GM15510 (cell line): ENCODE data around the gene TMEM170B.

Experiments used
- POLR2A ChIP-seq: IDR thresholded peaks from 3 replicates; pipeline ENCODE4 v1.6.1; 2011; ENCODE audit warnings: borderline replicate concordance; ENCODE audit not compliant: insufficient read length; ENCODE audit errors: extremely low read depth

TMEM170B gene

DNA sequence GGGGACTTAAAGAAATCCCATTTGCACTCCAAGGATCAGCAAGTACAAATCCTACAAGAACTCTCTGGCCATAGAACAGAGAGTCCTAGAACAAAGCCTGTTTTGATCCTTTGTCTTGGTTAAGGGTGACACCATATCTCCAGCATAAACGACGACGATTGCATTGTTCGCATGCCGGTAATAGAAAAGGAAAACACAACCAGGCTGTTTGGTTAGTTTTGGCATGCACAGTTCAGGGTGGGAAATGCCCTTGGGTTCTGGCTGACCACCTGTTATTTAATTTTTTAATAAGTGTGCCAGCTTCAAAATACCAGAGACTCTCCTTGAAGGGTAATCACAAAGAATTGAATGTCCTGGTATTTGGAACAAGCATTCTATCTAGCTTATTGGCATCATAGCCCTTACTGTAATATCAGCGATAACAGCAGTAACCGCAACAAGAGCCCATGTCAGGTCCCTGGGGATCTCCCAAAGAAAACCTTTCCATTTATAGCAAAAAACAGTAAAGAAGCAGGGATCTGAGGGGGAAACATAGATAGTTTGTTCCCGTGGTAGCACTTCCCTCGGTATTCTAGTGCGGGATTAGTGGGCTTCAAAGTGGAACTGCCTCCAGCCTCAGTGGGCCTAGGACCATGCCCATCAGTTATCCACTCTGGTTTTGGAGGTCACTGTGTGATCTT is 77.1 kb downstream of the TMEM170B start:
- TF ChIP-seq POLR2A = no peak

GRCh38 chr6:11615214-11615602 is 77.7 kb downstream of the TMEM170B start:
- no peak for TF ChIP-seq POLR2A

GRCh38 chr6:11616200-11616611 is 78.7 kb downstream of the TMEM170B start:
- no peak for TF ChIP-seq POLR2A

DNA sequence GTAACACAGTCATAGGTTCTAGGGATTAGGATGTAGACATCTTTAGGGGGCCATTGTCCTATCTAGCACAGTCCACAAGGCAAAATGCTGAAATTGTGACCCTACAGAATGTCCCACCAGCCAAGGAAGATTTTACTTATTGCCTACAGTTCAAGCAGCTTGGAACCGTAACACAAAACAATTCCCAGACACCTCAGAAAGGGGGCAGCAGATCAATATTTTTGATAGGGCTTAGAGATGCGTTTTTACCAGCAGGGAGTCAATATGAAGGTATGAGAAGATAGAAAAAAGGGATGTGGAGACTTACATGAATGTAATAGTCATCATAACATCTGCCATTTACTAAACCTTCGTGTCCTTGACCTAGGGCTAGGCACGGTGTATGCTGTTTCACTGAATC is 81.0 kb downstream of the TMEM170B start:
- TF ChIP-seq POLR2A = no peak

GRCh38 chr6:11621119-11621518 is 83.6 kb downstream of the TMEM170B start:
- TF ChIP-seq POLR2A = no peak

DNA sequence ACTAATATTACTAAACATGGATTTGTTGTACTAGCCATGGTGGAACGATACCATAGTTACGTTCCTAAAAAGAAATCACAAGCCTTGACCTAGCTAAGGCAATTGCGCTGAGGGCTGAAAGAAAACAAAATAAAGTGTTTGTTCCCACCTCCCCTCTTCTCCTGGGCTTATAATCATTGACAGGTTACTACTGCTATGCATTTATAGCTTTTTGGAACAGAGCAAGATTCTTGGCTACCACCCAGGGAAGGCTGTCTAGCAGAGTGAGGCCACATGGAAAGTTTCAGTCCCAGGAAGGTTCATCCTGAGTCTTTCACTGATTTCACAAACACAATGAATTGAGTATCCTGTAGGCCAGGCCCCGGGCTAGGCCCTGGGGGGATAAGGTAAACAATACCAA is 84.6 kb downstream of the TMEM170B start:
- TF ChIP-seq POLR2A = no peak

DNA sequence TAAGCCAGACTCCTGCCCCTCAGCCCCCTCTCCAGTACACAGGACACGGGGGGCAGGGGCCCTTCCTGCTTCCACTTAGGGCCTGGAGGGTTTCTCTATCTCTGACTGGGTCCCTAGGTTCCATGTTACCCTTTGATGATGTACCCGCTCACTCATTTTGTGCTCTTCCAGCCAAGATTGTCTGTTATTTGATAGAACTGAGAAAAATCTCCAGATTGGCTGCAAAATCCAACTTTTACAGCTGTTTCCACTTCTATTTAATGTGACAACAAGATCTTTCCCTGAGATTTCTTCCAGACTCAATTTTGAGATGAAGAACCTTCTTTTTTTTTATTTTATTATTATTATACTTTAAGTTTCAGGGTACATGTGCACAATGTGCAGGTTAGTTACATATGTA is 85.7 kb downstream of the TMEM170B start:
- TF ChIP-seq POLR2A = no peak

DNA sequence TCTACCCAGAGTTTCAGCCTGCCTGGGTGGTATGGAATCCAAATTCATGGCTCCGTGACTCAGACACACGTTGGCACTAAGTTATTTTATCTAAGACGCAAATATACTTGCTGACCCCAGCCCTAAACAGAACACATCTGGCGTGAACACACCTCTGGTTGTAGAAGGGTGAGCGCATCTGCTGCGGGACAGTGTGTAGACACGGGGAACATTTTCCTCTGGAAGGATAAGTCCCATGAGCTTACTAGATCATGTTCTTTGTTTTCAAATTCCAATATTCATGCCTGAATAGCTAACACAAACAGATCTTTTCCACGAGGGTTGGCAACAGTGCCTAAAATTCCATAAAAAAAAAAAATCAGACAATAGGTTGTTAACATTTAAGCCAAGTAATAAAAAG is 87.8 kb downstream of the TMEM170B start:
- no peak for TF ChIP-seq POLR2A

GRCh38 chr6:11626356-11626755 is 88.8 kb downstream of the TMEM170B start:
- no peak for TF ChIP-seq POLR2A

GRCh38 chr6:11628562-11628961 is 91.0 kb downstream of the TMEM170B start:
- TF ChIP-seq POLR2A = no peak

DNA sequence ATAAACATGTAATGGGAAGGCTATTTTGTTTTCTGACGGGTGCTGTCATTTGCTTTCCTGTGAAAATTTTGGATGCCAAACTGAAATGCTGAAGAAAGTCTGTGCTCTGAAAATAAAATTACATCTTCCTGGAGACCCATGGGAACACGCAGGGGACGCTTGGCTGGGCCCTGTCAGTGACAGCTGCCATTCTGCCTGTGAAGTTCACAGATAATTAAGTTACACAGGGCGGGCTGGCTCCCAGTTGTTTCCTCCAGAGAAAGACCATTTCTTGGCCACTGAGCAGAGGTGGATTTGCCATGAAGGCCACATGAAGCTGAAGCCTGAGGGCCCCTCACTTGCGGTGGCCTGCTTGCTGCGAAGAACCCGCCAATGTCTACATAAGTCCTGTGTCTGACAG is 93.5 kb downstream of the TMEM170B start:
- no peak for TF ChIP-seq POLR2A

DNA sequence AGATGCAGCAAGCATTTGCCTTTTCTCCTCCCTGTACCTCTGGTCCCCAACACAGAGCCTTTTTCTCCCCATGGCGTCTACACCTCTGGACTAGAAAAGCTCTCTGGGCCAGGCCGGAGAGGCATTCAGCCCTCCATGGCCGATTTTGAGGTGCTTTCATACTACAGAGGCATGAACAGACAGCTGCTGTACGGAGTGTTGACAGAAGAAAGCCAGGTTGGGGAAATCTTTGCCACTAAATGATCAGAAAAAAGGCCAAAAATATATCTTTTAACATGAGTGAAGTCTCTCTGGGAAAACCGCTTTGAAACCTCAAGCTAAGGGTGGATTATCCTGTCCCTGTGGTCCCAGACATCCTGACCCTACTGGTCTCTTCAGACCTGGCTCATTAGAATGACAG is 94.0 kb downstream of the TMEM170B start:
- TF ChIP-seq POLR2A = no peak

DNA sequence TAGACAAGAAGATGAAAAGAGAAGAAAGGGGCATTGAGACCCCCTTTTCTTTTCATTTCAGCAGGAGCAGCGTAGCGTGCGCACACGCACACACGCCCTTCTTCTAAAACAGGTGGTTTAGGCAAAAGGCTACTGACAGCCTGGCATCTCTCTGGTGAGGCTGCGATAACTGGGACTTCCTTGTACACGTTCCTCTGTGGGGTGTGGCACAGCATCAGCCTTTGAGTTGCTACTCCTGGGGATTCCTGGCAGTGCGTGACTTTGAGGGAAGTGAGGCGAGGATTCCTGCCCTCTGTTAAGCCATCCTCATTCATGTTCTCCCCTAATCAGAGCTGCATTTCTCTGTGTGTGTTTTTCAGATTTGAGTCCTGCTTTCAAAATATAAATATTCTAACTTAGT is 94.7 kb downstream of the TMEM170B start:
- TF ChIP-seq POLR2A = no peak

DNA sequence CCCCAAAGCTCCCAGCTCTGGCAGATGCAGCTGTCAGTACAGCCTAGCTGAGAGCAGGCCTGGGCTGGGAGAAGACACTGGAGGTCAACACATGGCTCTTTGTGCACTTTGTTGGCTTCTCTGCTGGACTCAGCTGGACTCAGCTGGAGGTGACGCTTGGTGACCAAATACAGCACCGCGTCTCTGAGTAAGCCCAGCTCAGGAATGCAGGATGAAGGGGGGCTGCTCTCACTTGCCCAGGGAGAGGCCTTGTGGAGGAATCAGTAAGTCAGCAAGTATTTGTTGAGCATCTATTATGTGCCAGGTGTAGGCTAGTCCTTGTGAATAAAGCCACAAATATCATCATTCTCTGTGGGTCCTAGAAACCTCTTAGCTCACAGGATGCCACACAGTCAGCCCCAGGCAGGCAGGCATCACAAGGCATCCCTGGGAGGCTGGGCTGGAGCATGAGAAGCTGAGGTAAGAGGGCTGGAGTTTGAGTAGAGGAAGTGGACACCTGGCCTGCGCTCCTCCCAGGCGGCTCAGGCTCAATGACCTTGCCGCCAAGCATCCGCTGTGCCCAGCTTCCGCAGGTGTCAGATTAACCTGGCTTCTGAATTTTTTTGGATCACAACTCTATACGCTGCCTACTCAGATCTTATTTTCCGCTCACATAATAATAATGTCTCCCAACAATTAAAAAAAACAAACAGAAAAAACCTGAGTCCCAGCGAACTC is 95.4 kb downstream of the TMEM170B start:
- TF ChIP-seq POLR2A = no peak
